HepG2 (cell line): Measurements from ENCODE around the gene MAN2B2. TPM values are rescaled to one million over a fixed set of nuclear protein-coding genes. Genes with fewer than 3 reads are reported as not detected.
A peak's percentile ranks its signal among the peaks of the same experiment; 100 is the strongest.

ENCODE experiments used
- BRCA1 ChIP-seq: sonication (generic); formaldehyde crosslinking; IDR thresholded peaks from 2 replicates; pipeline ENCODE4 v1.4.0; 2020; ENCODE audit warnings: missing genetic modification reagents
- CHD2 ChIP-seq: IDR thresholded peaks from 2 replicates; pipeline ENCODE4 v1.6.1; 2011; ENCODE audit warnings: low read depth, low read length, improper control_type of control experiment
- ERF ChIP-seq: IDR thresholded peaks from 2 replicates; pipeline ENCODE4 v1.6.1; 2018; ENCODE audit warnings: missing biosample characterization, missing genetic modification reagents
- IKZF4 ChIP-seq: sonication (generic); formaldehyde crosslinking; IDR thresholded peaks from 2 replicates; pipeline ENCODE4 v1.5.1; 2020; ENCODE audit warnings: borderline replicate concordance, mild to moderate bottlenecking, low read depth, missing genetic modification reagents; ENCODE audit errors: not compliant biosample characterization
- MTA3 ChIP-seq: sonication (generic); formaldehyde crosslinking; IDR thresholded peaks from 2 replicates; pipeline ENCODE4 v1.4.0; 2020; ENCODE audit warnings: missing genetic modification reagents
- NR2F1 ChIP-seq, 2 experiments: fragments of 450-650 bp in 1 of 2; formaldehyde crosslinking in 1 of 2; IDR thresholded peaks; 2 replicates each; pipeline versions ENCODE4 v1.5.0 to v1.6.1; 2016 to 2020; ENCODE audit warnings: mild to moderate bottlenecking in 1 of 2, missing compliant biosample characterization in 1 of 2, missing genetic modification reagents in 1 of 2, moderate library complexity in 1 of 2
- SAP130 ChIP-seq: IDR thresholded peaks from 2 replicates; pipeline ENCODE4 v1.6.1; 2016; ENCODE audit warnings: low read depth
- TEAD2 ChIP-seq: sonication (generic); formaldehyde crosslinking; IDR thresholded peaks from 2 replicates; pipeline ENCODE4 v1.9.0; 2021; ENCODE audit warnings: missing genetic modification reagents
- ZFAT ChIP-seq: sonication (generic); formaldehyde crosslinking; conservative IDR thresholded peaks from 2 replicates; pipeline ENCODE4 v1.8.1; 2023; ENCODE audit warnings: missing genetic modification reagents, inconsistent platforms
- ZNF263 ChIP-seq: sonication (generic); formaldehyde crosslinking; IDR thresholded peaks from 2 replicates; pipeline ENCODE4 v1.4.0; 2020; ENCODE audit warnings: missing genetic modification reagents
- ZNF282 ChIP-seq: fragments of 450-650 bp; IDR thresholded peaks from 2 replicates; pipeline ENCODE4 v1.6.1; 2018; ENCODE audit not compliant: partially characterized antibody
- polyA plus RNA-seq, 8 experiments: library from polyadenylated mRNA; depleted of rRNA in 3 of 8; stranded (reverse) in 7 of 8; unstranded in 1 of 8; fragments of >200 nt; fragmentation: Illumina TruSeq in 4 of 8; extraction: Trizol in 4 of 8; gene quantifications; 2 replicates each; pipeline versions ENCODE4 v1.2.1 to v1.2.3, GENCODE V29; 2011 to 2016; ENCODE audit warnings: low read depth in 4 of 8, missing spikeins in 1 of 8, mixed read lengths in 1 of 8; ENCODE audit not compliant: insufficient read depth in 1 of 8
- total RNA-seq, 5 experiments: library from RNA; depleted of rRNA; stranded (reverse); fragments of >200 nt; fragmentation: Illumina TruSeq; extraction: Trizol; gene quantifications; 2 replicates each; pipeline ENCODE4 v1.2.3, GENCODE V29; 2016; ENCODE audit warnings: low read depth in 1 of 5
- TF ChIP-seq, protein P1 (sequence below): sonication (generic); formaldehyde crosslinking; IDR thresholded peaks from 2 replicates; pipeline ENCODE4 v1.5.0; 2020; ENCODE audit warnings: missing genetic modification reagents, mild to moderate bottlenecking, borderline replicate concordance
- TF ChIP-seq, protein P2 (sequence below): sonication (generic); formaldehyde crosslinking; IDR thresholded peaks from 2 replicates; pipeline ENCODE4 v1.4.0; 2020; ENCODE audit warnings: missing genetic modification reagents, borderline replicate concordance

The MAN2B2 gene
- total and polyA plus RNA-seq, 2 of the 13 experiments (the other 11 are each of a cell fraction or from before 2014, with no cell fraction given) = 4.8 to 5.4 TPM

DNA sequence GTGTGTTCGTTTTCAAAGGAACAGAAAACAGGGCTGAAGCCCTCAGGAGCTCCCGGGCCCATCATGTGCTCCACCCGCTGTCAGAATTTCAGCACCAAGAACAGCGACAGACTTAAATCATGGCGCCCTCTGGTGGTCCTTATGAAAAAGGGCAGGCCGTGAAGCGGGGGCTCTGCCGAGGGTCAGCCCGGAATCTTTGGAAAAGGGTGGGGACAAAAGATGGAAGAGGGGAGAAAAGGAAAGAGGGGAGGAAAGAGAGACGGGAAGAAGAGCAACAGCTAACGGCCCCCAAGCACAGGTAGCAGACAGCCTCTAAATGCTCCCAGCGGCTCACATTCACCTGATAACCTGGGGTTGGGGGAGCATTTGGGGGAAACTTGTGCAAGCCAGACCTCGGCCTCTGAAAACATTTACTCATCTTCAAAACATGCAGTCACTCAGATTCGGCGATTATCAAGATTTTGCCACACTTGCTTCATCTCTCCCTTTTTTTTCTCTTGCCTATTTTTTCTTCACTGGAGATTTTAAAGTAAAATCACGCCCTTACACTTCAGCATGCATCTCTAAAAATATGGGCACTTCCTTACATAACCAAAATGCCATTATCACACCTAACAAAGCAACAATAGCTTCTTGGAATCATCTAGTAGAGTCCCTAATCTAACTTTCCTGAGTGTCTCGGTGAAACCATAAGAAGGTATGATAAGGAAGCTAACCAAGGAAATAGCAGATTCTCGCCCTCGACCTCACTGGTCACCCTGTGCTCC lies 28.1 kb upstream of the MAN2B2 start (continued):
- TF ChIP-seq, protein P1, sequence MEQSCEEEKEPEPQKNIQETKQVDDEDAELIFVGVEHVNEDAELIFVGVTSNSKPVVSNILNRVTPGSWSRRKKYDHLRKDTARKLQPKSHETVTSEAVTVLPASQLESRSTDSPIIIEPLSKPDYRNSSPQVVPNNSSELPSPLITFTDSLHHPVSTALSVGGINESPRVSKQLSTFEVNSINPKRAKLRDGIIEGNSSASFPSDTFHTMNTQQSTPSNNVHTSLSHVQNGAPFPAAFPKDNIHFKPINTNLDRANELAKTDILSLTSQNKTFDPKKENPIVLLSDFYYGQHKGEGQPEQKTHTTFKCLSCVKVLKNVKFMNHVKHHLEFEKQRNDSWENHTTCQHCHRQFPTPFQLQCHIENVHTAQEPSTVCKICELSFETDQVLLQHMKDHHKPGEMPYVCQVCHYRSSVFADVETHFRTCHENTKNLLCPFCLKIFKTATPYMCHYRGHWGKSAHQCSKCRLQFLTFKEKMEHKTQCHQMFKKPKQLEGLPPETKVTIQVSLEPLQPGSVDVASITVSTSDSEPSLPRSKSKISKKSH (CRISPR knock-in tag) = no peak
- no peak for TF ChIP-seq CHD2
- peak; percentile 98 for TF ChIP-seq BRCA1 (CRISPR knock-in tag)
- TF ChIP-seq SAP130 (CRISPR knock-in tag) = peak; percentile 78
- no peak for TF ChIP-seq MTA3 (CRISPR knock-in tag)
- TF ChIP-seq, protein P2, sequence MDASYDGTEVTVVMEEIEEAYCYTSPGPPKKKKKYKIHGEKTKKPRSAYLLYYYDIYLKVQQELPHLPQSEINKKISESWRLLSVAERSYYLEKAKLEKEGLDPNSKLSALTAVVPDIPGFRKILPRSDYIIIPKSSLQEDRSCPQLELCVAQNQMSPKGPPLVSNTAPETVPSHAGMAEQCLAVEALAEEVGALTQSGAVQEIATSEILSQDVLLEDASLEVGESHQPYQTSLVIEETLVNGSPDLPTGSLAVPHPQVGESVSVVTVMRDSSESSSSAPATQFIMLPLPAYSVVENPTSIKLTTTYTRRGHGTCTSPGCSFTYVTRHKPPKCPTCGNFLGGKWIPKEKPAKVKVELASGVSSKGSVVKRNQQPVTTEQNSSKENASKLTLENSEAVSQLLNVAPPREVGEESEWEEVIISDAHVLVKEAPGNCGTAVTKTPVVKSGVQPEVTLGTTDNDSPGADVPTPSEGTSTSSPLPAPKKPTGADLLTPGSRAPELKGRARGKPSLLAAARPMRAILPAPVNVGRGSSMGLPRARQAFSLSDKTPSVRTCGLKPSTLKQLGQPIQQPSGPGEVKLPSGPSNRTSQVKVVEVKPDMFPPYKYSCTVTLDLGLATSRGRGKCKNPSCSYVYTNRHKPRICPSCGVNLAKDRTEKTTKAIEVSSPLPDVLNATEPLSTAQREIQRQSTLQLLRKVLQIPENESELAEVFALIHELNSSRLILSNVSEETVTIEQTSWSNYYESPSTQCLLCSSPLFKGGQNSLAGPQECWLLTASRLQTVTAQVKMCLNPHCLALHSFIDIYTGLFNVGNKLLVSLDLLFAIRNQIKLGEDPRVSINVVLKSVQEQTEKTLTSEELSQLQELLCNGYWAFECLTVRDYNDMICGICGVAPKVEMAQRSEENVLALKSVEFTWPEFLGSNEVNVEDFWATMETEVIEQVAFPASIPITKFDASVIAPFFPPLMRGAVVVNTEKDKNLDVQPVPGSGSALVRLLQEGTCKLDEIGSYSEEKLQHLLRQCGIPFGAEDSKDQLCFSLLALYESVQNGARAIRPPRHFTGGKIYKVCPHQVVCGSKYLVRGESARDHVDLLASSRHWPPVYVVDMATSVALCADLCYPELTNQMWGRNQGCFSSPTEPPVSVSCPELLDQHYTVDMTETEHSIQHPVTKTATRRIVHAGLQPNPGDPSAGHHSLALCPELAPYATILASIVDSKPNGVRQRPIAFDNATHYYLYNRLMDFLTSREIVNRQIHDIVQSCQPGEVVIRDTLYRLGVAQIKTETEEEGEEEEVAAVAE (CRISPR knock-in tag) = peak; percentile 63; the same call in 1 of the 2 replicates
- no peak for TF ChIP-seq IKZF4 (CRISPR knock-in tag)
- TF ChIP-seq ZNF282 = no peak
- peak; percentile 94; the same call in 1 of the 2 replicates for TF ChIP-seq TEAD2 (CRISPR knock-in tag)
- TF ChIP-seq ZFAT (CRISPR knock-in tag) = 0 out of 2 replicates have a peak, but pooled peaks have one; percentile 72
- peak; percentile 91 for TF ChIP-seq ERF (CRISPR knock-in tag)
- TF ChIP-seq NR2F1 (CRISPR knock-in tag; IDR thresholded peaks at IDR 0.05) = no peak
- TF ChIP-seq ZNF263 (CRISPR knock-in tag) = peak; percentile 69
- TF ChIP-seq, all 625 proteins: peak for 250
